GM12878 (cell line): ENCODE measurements around the gene NKRF. TPM values are rescaled to one million over a fixed set of nuclear protein-coding genes. Genes with fewer than 3 reads are reported as not detected.

Source experiments
- ATAC-seq: fragments of 200-7000 bp; cut with Tn5 transposase; 3 replicates; pipeline ENCODE4 v1.9.1; 2020; ENCODE audit warnings: mild to moderate bottlenecking, moderate library complexity
- BruUV-seq: library from RNA; stranded (reverse); fragments of 400-500 nt; replicated peaks from 2 replicates; lab custom pipeline; 2021; lab: Mats Ljungman, UMichigan
- CTCF ChIA-PET: fragments of 300-600 bp; sonication (Branson Sonifier 250); formaldehyde crosslinking; extraction: SDS; loops from one replicate; lab custom pipeline; 2021; ENCODE audit warnings: inconsistent platforms; lab: Yijun Ruan, JAX
- POLR2A ChIA-PET: fragments of 350-600 bp; formaldehyde crosslinking; extraction: SDS; loops from one replicate; lab custom pipeline; 2021; ENCODE audit warnings: inconsistent platforms; lab: Charles Lee
- RAD21 ChIA-PET: fragments of 300-600 bp; sonication (Branson Sonifier 250); formaldehyde crosslinking; loops from one replicate; lab custom pipeline; 2023; ENCODE audit warnings: antibody characterized with exemption; ENCODE audit not compliant: unreplicated experiment; lab: Charles Lee
- SMC1A ChIA-PET: fragments of 300-600 bp; sonication (Branson Sonifier 250); formaldehyde crosslinking; loops from one replicate; lab custom pipeline; 2023; ENCODE audit not compliant: unreplicated experiment, uncharacterized antibody; lab: Charles Lee
- DNase-seq: peaks from one replicate; pipeline ENCODE4 v3.0.0-alpha.2; 2011; ENCODE audit warnings: low read depth, low spot score
- FAIRE-seq: peaks from 3 replicates; lab custom pipeline; 2011; peaks lifted over from hg19 to GRCh38; lab: Jason Lieb, UNC
- H2AFZ ChIP-seq: 2 replicates; pipeline ENCODE4 v1.6.0; 2011; ENCODE audit warnings: low read depth, low read length, control low read depth; ENCODE audit not compliant: control insufficient read depth
- H3K27ac ChIP-seq: 2 replicates; pipeline ENCODE4 v1.5.1; 2011; ENCODE audit warnings: control low read depth; ENCODE audit not compliant: control insufficient read depth, insufficient read depth
- H3K27me3 ChIP-seq, 2 experiments: replicated peaks in 1 of 2; 2 replicates each; pipeline versions ENCODE4 v1.6.0 to v1.6.1; 2011; ENCODE audit warnings: low read length in 1 of 2; ENCODE audit not compliant: control insufficient read depth in 2 of 2, insufficient read depth in 2 of 2
- H3K36me3 ChIP-seq, 2 experiments: 2 replicates each; pipeline ENCODE4 v1.5.1; 2011; ENCODE audit warnings: low read length in 1 of 2; ENCODE audit not compliant: control insufficient read depth in 2 of 2, insufficient read depth in 2 of 2
- H3K4me1 ChIP-seq: 2 replicates; pipeline ENCODE4 v1.6.1; 2011; ENCODE audit warnings: mild to moderate bottlenecking, low read length, moderate library complexity, mixed read lengths; ENCODE audit not compliant: control insufficient read depth, insufficient read depth
- H3K4me2 ChIP-seq: 2 replicates; pipeline ENCODE4 v1.6.0; 2011; ENCODE audit warnings: control low read depth; ENCODE audit not compliant: control insufficient read depth, insufficient read depth
- H3K4me3 ChIP-seq: fragments of 200-600 bp; sonication (generic); 2 replicates; pipeline ENCODE4 v1.5.1; 2016
- H3K79me2 ChIP-seq: 2 replicates; pipeline ENCODE4 v1.6.0; 2011; ENCODE audit warnings: low read length; ENCODE audit not compliant: control insufficient read depth, insufficient read depth
- H3K9ac ChIP-seq: 2 replicates; pipeline ENCODE4 v1.8.0; 2011; ENCODE audit warnings: low read length, control low read depth, mixed read lengths; ENCODE audit not compliant: control insufficient read depth, insufficient read depth
- H3K9me3 ChIP-seq: replicated peaks from 3 replicates; pipeline ENCODE4 v1.5.1; 2011; ENCODE audit warnings: mild to moderate bottlenecking, low read length; ENCODE audit not compliant: control insufficient read depth, insufficient read depth
- H4K20me1 ChIP-seq: 2 replicates; pipeline ENCODE4 v1.6.0; 2011; ENCODE audit not compliant: control insufficient read depth, insufficient read depth
- CHD2 ChIP-seq: IDR thresholded peaks from 2 replicates; pipeline ENCODE4 v1.6.1; 2011; ENCODE audit warnings: low read depth, low read length, improper control_type of control experiment, borderline replicate concordance
- MEF2B ChIP-seq: fragments of 450-650 bp; IDR thresholded peaks from 2 replicates; pipeline ENCODE4 v1.6.1; 2018; ENCODE audit warnings: mild to moderate bottlenecking, moderate library complexity; ENCODE audit not compliant: partially characterized antibody, poor library complexity, severe bottlenecking
- NFIC ChIP-seq: IDR thresholded peaks from 2 replicates; pipeline ENCODE4 v1.6.1; 2012; ENCODE audit warnings: low read depth, mild to moderate bottlenecking, inconsistent platforms, low read length, moderate library complexity
- NRF1 ChIP-seq: conservative IDR thresholded peaks from 2 replicates; pipeline ENCODE4 v1.6.1; 2011; ENCODE audit warnings: mild to moderate bottlenecking, low read depth, low read length, improper control_type of control experiment
- PML ChIP-seq: IDR thresholded peaks from 2 replicates; pipeline ENCODE4 v1.6.1; 2012; ENCODE audit warnings: low read length, inconsistent platforms
- SMAD5 ChIP-seq: IDR thresholded peaks from 2 replicates; pipeline ENCODE4 v1.6.1; 2016; ENCODE audit warnings: antibody characterized with exemption, low read depth
- SMARCA5 ChIP-seq: fragments of 450-650 bp; IDR thresholded peaks from 2 replicates; pipeline ENCODE4 v1.6.1; 2017; ENCODE audit warnings: mild to moderate bottlenecking
- TCF3 ChIP-seq: IDR thresholded peaks from 2 replicates; pipeline ENCODE4 v1.6.1; 2012; ENCODE audit warnings: low read depth, mild to moderate bottlenecking, low read length, borderline replicate concordance; ENCODE audit not compliant: insufficient read depth
- WGBS: methylation state at CpG from one replicate; pipeline ENCODE4 v1.1.6; 2016; ENCODE audit warnings: low lambda C conversion rate; ENCODE audit not compliant: insufficient replicate concordance, insufficient coverage; ENCODE audit errors: missing lambda C conversion rate; 5-methylcytosine and 5-hydroxymethylcytosine counted together
- in situ Hi-C: fragments of 300-500 bp; cut with MboI; formaldehyde crosslinking; loops from 9 replicates; pipeline ENCODE4 v1.14.3; 2018; ENCODE audit warnings: mixed read lengths
- intact Hi-C: fragments of 100-400 bp; cut with micrococcal nuclease; formaldehyde crosslinking; loops from one replicate; pipeline ENCODE4 v1.14.2; 2022; ENCODE audit not compliant: unreplicated experiment
- polyA plus RNA-seq, 11 experiments: library from polyadenylated mRNA; depleted of rRNA in 4 of 11; unstranded in 6 of 11; stranded (reverse) in 5 of 11; fragments of >200 nt; fragmentation: Nextera tagmentation in 4 of 11; fragmentation: Illumina TruSeq in 1 of 11; extraction: Ambion mirVana in 4 of 11; extraction: Trizol in 1 of 11; gene quantifications; 1 replicate in 1 of 11; 2 replicates in 10 of 11; pipeline versions ENCODE4 v1.2.1 to v1.2.3, GENCODE V29; 2011 to 2016; ENCODE audit warnings: inconsistent platforms in 2 of 11, missing spikeins in 2 of 11, low read depth in 1 of 11
- total RNA-seq, 4 experiments: library from RNA; depleted of rRNA in 3 of 4; stranded (reverse); fragments of >200 nt in 3 of 4; fragmentation: Illumina TruSeq in 1 of 4; extraction: Trizol in 1 of 4; gene quantifications; 2 replicates each; pipeline versions ENCODE4 v1.2.1 to v1.2.3, GENCODE V29; 2013 to 2021
- TF ChIP-seq, protein P1 (sequence below): fragments of 450-650 bp; IDR thresholded peaks from 2 replicates; pipeline ENCODE4 v1.6.1; 2016; ENCODE audit warnings: mild to moderate bottlenecking

Gene NKRF
- total and polyA plus RNA-seq, 10 of the 15 experiments (the other 5 are each of a cell fraction or from before 2014, with no cell fraction given), result 6.2 to 21.5 (median 10.1) TPM

- FAIRE-seq (no peak), DNase-seq (no peak), ATAC-seq (peak; percentile 4)
- no peak for TF ChIP-seq NRF1
- TF ChIP-seq SMAD5, result 0 out of 2 replicates have a peak, but pooled peaks have one; percentile 5
- TF ChIP-seq TCF3, result no peak
- TF ChIP-seq NFIC, result no peak
- TF ChIP-seq MEF2B, result no peak
- TF ChIP-seq SMARCA5, result 0 out of 2 replicates have a peak, but pooled peaks have one; percentile 59
- TF ChIP-seq, protein P1, sequence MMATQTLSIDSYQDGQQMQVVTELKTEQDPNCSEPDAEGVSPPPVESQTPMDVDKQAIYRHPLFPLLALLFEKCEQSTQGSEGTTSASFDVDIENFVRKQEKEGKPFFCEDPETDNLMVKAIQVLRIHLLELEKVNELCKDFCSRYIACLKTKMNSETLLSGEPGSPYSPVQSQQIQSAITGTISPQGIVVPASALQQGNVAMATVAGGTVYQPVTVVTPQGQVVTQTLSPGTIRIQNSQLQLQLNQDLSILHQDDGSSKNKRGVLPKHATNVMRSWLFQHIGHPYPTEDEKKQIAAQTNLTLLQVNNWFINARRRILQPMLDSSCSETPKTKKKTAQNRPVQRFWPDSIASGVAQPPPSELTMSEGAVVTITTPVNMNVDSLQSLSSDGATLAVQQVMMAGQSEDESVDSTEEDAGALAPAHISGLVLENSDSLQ, result peak; percentile 7; the same call in 1 of the 2 replicates
- TF ChIP-seq CHD2, result no peak
- TF ChIP-seq PML, result 0 out of 2 replicates have a peak, but pooled peaks have one; percentile 14
- peaks cover 47% of the 10 kb centered on the region for H3K4me1 ChIP-seq
- H3K79me2 ChIP-seq, result peaks cover 10% of the 10 kb centered on the region
- intact Hi-C loops (loop anchor here (1.0 kb wide), 2 partner anchors 34 to 108 kb away; no protein-coding TSS in a partner anchor), in situ Hi-C loops (no loop called here)
- SMC1A ChIA-PET, result interaction anchor here (0.6 to 4.4 kb wide), 13 partner anchors 9 to 111 kb away, joined by 3 to 48 read pairs (median 10); no protein-coding TSS in a partner anchor
- peak overlapping the region; percentile 89 for H3K27ac ChIP-seq
- H3K4me2 ChIP-seq, result peak overlapping the region; percentile 73
- peak overlapping the region; percentile 28 for H3K9ac ChIP-seq
- POLR2A ChIA-PET, result interaction anchor here (0.6 to 2.9 kb wide), 12 partner anchors 9 to 44 kb away, joined by 3 to 12 read pairs (median 4); partner anchors contain the start of gene SEPTIN6
- no peaks in the 10 kb centered on the region for H3K27me3 ChIP-seq
- TSS peak; percentile 22 for BruUV-seq
- peak overlapping the region; percentile 10 for H2AFZ ChIP-seq
- H3K4me3 ChIP-seq, result no peak overlapping the region
- peaks cover 7 to 25% of the 10 kb centered on the region in 2 experiments for H3K36me3 ChIP-seq
- no peaks in the 10 kb centered on the region for H4K20me1 ChIP-seq
- 12% methylated on average over 6 of the region's 6 CpGs for WGBS
- CTCF ChIA-PET, result interaction anchor here (0.7 to 3.4 kb wide), 12 partner anchors 13 to 132 kb away, joined by 3 to 14 read pairs (median 6); no protein-coding TSS in a partner anchor
- RAD21 ChIA-PET, result interaction anchor here (0.9 to 4.3 kb wide), 13 partner anchors 12 to 107 kb away, joined by 3 to 32 read pairs (median 6); no protein-coding TSS in a partner anchor
- H3K9me3 ChIP-seq, result no peaks in the 10 kb centered on the region
Measured at GRCh38 chrX:119648421-119648775, 42.2 kb upstream of the NKRF start.
